Duodenal mucosa (tissue), 2 donors: ENCODE results near the gene TXNDC15.

Experiments used
- H3K27ac ChIP-seq: one replicate; pipeline ENCODE4 v1.7.0; 2013; ENCODE audit warnings: low read depth, low read length
- H3K27me3 ChIP-seq, 2 donors: one replicate each; pipeline ENCODE4 v1.7.0; 2013; ENCODE audit warnings: low read length in 2 of 2, control low read depth in 1 of 2; ENCODE audit not compliant: insufficient read depth in 2 of 2, control insufficient read depth in 1 of 2
- H3K36me3 ChIP-seq, 2 donors: one replicate each; pipeline ENCODE4 v1.7.0; 2013; ENCODE audit warnings: low read length in 2 of 2, control low read depth in 1 of 2; ENCODE audit not compliant: insufficient read depth in 2 of 2, control insufficient read depth in 1 of 2
- H3K4me1 ChIP-seq, 2 donors: one replicate each; pipeline ENCODE4 v1.7.0; 2013; ENCODE audit warnings: low read length in 2 of 2, control low read depth in 1 of 2; ENCODE audit not compliant: insufficient read depth in 2 of 2, control insufficient read depth in 1 of 2
- H3K4me3 ChIP-seq, 2 donors: one replicate each; pipeline ENCODE4 v1.7.0; 2013; ENCODE audit warnings: low read length in 2 of 2, low read depth in 1 of 2
- H3K9ac ChIP-seq, 2 donors: one replicate each; pipeline ENCODE4 v1.7.0; 2013; ENCODE audit warnings: low read length in 2 of 2, low read depth in 1 of 2
- H3K9me3 ChIP-seq, 2 donors: one replicate each; pipeline ENCODE4 v1.7.0; 2013; ENCODE audit warnings: low read length in 2 of 2, control low read depth in 1 of 2; ENCODE audit not compliant: control insufficient read depth in 1 of 2

The TXNDC15 gene

GRCh38 chr5:134939500-134939899, 65.3 kb downstream of the TXNDC15 start:
- Histone ChIP-seq H3K9me3 (no peaks in the 10 kb centered on the region), H3K4me3 (no peak overlapping the region), H3K4me1 (no peaks in the 10 kb centered on the region), H3K9ac (no peak overlapping the region), H3K27ac (no peak overlapping the region), H3K36me3 (peaks cover 19 to 21% of the 10 kb centered on the region in 2 donors), H3K27me3 (no peaks in the 10 kb centered on the region)

- Histone ChIP-seq H3K36me3 (peaks cover 3% of the 10 kb centered on the region in 2 donors), H3K4me1 (no peaks in the 10 kb centered on the region), H3K9me3 (no peaks in the 10 kb centered on the region), H3K9ac (no peak overlapping the region), H3K27ac (no peak overlapping the region), H3K27me3 (no peaks in the 10 kb centered on the region), H3K4me3 (no peak overlapping the region)
These were observed 69.4 kb downstream of the TXNDC15 start for GRCh38 chr5:134943547-134943946.

- no peak overlapping the region for H3K4me3 ChIP-seq
- no peaks in the 10 kb centered on the region for H3K4me1 ChIP-seq
- no peaks in the 10 kb centered on the region for H3K9me3 ChIP-seq
- no peaks in the 10 kb centered on the region for H3K27me3 ChIP-seq
- peaks cover 3% of the 10 kb centered on the region in 2 donors for H3K36me3 ChIP-seq
- no peak overlapping the region for H3K27ac ChIP-seq
- H3K9ac ChIP-seq = no peak overlapping the region
These were observed 70.5 kb downstream of the TXNDC15 start for GRCh38 chr5:134944630-134945029.

GRCh38 chr5:134945041-134945440, 70.9 kb downstream of the TXNDC15 start:
- Histone ChIP-seq H3K4me3 (no peak overlapping the region), H3K36me3 (peaks cover 1 to 3% of the 10 kb centered on the region in 2 donors), H3K4me1 (no peaks in the 10 kb centered on the region), H3K9me3 (no peaks in the 10 kb centered on the region), H3K9ac (no peak overlapping the region), H3K27me3 (no peaks in the 10 kb centered on the region), H3K27ac (no peak overlapping the region)

- H3K27ac ChIP-seq = no peak overlapping the region
These were observed 74.7 kb downstream of the TXNDC15 start for GRCh38 chr5:134948911-134949310.

GRCh38 chr5:134949316-134949715, 75.1 kb downstream of the TXNDC15 start:
- Histone ChIP-seq H3K4me1 (no peaks in the 10 kb centered on the region), H3K36me3 (peaks cover 0 to 3% of the 10 kb centered on the region in 2 donors), H3K9ac (no peak overlapping the region), H3K4me3 (no peak overlapping the region), H3K27me3 (no peaks in the 10 kb centered on the region), H3K27ac (no peak overlapping the region), H3K9me3 (peaks cover 3 to 5% of the 10 kb centered on the region in 2 donors)

More at GRCh38 chr5:134948911-134949310, 74.7 kb downstream of the TXNDC15 start:
- no peaks in the 10 kb centered on the region for H3K4me1 ChIP-seq
- H3K27me3 ChIP-seq = no peaks in the 10 kb centered on the region
- H3K9me3 ChIP-seq = peaks cover 0 to under 1% of the 10 kb centered on the region in 2 donors
- peaks cover 0 to 1% of the 10 kb centered on the region in 2 donors for H3K36me3 ChIP-seq
- no peak overlapping the region for H3K9ac ChIP-seq
- H3K4me3 ChIP-seq = no peak overlapping the region
